Effector memory CD4-positive, alpha-beta T cell (primary cell): Measurements from ENCODE around the gene KHDRBS2.

Source experiments
- DNase-seq, 3 donors: peaks; one replicate each; pipeline ENCODE4 v3.0.0-alpha.2; 2020
- H3K27ac ChIP-seq: 2 replicates; pipeline ENCODE4 v1.7.0; 2013; ENCODE audit warnings: mild to moderate bottlenecking, low read length, moderate library complexity; ENCODE audit not compliant: insufficient read depth, poor library complexity, severe bottlenecking
- H3K27me3 ChIP-seq: replicated peaks from 2 replicates; pipeline ENCODE4 v1.7.0; 2013; ENCODE audit warnings: mild to moderate bottlenecking, low read length; ENCODE audit not compliant: insufficient read depth, control insufficient read depth, poor library complexity, severe bottlenecking
- H3K36me3 ChIP-seq: 2 replicates; pipeline ENCODE4 v1.7.0; 2013; ENCODE audit warnings: mild to moderate bottlenecking, low read length, moderate library complexity; ENCODE audit not compliant: control insufficient read depth, insufficient read depth
- H3K4me1 ChIP-seq: 2 replicates; pipeline ENCODE4 v1.7.0; 2013; ENCODE audit warnings: low read length, mild to moderate bottlenecking; ENCODE audit not compliant: control insufficient read depth, insufficient read depth, poor library complexity, severe bottlenecking
- H3K4me3 ChIP-seq: 2 replicates; pipeline ENCODE4 v1.7.0; 2013; ENCODE audit warnings: low read length, low read depth, mild to moderate bottlenecking; ENCODE audit not compliant: insufficient read depth, poor library complexity, severe bottlenecking
- H3K9me3 ChIP-seq: 2 replicates; pipeline ENCODE4 v1.7.0; 2013; ENCODE audit warnings: mild to moderate bottlenecking, low read length, moderate library complexity; ENCODE audit not compliant: control insufficient read depth

The KHDRBS2 gene

DNA sequence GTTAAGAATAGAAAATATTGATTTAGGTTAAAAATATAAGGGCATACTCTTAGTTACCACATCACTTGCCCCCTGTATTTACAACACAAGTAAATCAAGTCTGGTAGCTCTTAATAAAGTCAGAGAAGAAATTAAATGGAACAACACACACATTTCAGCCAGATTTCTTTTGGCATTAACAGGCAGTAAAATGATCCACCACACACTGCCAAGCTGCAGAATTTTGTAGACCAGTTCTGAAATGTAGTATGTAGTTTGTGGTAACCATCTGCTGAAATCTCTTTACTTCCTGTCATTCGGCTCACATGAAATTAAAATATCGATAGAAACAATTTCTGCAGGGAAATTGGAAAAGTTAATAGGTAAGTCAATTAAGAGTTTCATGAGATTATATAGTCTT is 326.8 kb downstream of the KHDRBS2 start:
- Histone ChIP-seq H3K27me3 (no peaks in the 10 kb centered on the region), H3K36me3 (no peaks in the 10 kb centered on the region), H3K4me3 (no peak overlapping the region), H3K4me1 (no peaks in the 10 kb centered on the region), H3K9me3 (no peaks in the 10 kb centered on the region), H3K27ac (no peak overlapping the region)
- no peak for DNase-seq

- Histone ChIP-seq H3K27ac (no peak overlapping the region), H3K36me3 (no peaks in the 10 kb centered on the region), H3K9me3 (no peaks in the 10 kb centered on the region), H3K4me1 (no peaks in the 10 kb centered on the region), H3K4me3 (no peak overlapping the region), H3K27me3 (no peaks in the 10 kb centered on the region)
- DNase-seq, result no peak
Observed at GRCh38 chr6:61953851-61954250, 332.2 kb downstream of the KHDRBS2 start.

DNA sequence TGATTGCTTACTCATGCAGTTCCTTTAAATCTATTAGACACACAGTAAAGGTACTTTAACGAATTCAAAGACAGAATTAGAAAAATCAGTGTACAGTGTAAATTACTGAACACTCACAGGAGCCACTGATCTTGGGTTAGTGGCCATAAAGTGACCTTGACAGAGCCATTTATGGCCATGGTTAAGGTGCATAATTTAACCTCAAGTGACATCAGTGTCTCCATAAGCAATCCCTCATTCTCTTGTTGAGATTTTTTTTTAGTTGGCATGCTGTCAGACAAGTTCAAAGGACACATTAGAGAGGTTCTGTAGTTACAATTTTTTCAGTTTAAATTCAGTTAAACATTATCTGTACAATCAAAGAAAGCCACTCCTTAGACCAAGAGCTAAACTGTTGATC is 334.4 kb downstream of the KHDRBS2 start:
- no peak overlapping the region for H3K27ac ChIP-seq
- no peak overlapping the region for H3K4me3 ChIP-seq
- DNase-seq, result no peak

GRCh38 chr6:61950811-61951210 is 335.2 kb downstream of the KHDRBS2 start:
- no peaks in the 10 kb centered on the region for H3K36me3 ChIP-seq
- DNase-seq, result no peak
- H3K9me3 ChIP-seq, result no peaks in the 10 kb centered on the region
- no peaks in the 10 kb centered on the region for H3K4me1 ChIP-seq
- H3K27me3 ChIP-seq, result no peaks in the 10 kb centered on the region
- H3K4me3 ChIP-seq, result no peak overlapping the region
- H3K27ac ChIP-seq, result no peak overlapping the region

More for the DNA sequence above, 334.4 kb downstream of the KHDRBS2 start:
- H3K4me1 ChIP-seq, result no peaks in the 10 kb centered on the region
- no peaks in the 10 kb centered on the region for H3K9me3 ChIP-seq
- H3K36me3 ChIP-seq, result no peaks in the 10 kb centered on the region
- H3K27me3 ChIP-seq, result no peaks in the 10 kb centered on the region

GRCh38 chr6:61949971-61950370 is 336.1 kb downstream of the KHDRBS2 start:
- Histone ChIP-seq H3K36me3 (no peaks in the 10 kb centered on the region), H3K27ac (no peak overlapping the region), H3K27me3 (no peaks in the 10 kb centered on the region), H3K4me1 (no peaks in the 10 kb centered on the region), H3K9me3 (no peaks in the 10 kb centered on the region), H3K4me3 (no peak overlapping the region)
- no peak for DNase-seq

GRCh38 chr6:61949161-61949560 is 336.9 kb downstream of the KHDRBS2 start:
- Histone ChIP-seq H3K27me3 (no peaks in the 10 kb centered on the region), H3K9me3 (no peaks in the 10 kb centered on the region), H3K4me3 (no peak overlapping the region), H3K36me3 (no peaks in the 10 kb centered on the region), H3K4me1 (no peaks in the 10 kb centered on the region), H3K27ac (no peak overlapping the region)
- no peak for DNase-seq

DNA sequence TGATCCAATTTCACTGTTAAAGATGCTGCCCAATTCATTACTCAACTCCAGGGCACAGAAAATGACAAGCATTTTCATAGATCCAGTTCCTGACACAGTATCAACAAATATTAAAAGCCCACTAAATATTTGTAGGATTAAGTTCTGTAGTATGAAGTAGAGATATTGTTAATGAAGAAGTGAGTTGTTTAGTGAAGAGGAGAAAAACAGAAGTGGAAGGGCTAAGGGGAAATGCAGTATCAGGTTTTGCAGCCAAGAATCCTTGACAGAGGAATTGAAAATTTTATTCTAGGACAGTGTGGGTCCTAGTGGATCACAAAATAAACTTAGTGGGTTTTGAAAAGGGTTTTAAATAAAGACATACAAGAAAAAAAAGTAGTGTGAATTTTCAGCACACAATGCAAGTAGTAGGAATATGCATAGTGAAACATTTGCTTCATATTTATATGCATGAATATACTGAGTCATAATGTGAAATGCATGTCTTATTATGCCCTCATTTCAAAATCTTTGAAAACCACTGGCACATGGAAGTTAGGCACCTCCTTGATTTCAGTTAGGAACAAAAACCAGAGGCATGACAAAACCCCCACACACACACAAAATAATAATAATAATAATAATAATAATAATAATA is 338.6 kb downstream of the KHDRBS2 start:
- H3K4me1 ChIP-seq, result no peaks in the 10 kb centered on the region
- no peak for DNase-seq
- no peaks in the 10 kb centered on the region for H3K36me3 ChIP-seq
- no peaks in the 10 kb centered on the region for H3K9me3 ChIP-seq
- no peak overlapping the region for H3K4me3 ChIP-seq
- H3K27me3 ChIP-seq, result no peaks in the 10 kb centered on the region
- H3K27ac ChIP-seq, result no peak overlapping the region

- no peaks in the 10 kb centered on the region for H3K9me3 ChIP-seq
- no peaks in the 10 kb centered on the region for H3K27me3 ChIP-seq
- no peak overlapping the region for H3K4me3 ChIP-seq
- H3K36me3 ChIP-seq, result no peaks in the 10 kb centered on the region
- no peaks in the 10 kb centered on the region for H3K4me1 ChIP-seq
- DNase-seq, result no peak
- H3K27ac ChIP-seq, result no peak overlapping the region
Observed at GRCh38 chr6:61940919-61941318, 345.1 kb downstream of the KHDRBS2 start.

GRCh38 chr6:61935242-61935846 is 350.7 kb downstream of the KHDRBS2 start:
- Histone ChIP-seq H3K27ac (no peak overlapping the region), H3K4me3 (no peak overlapping the region), H3K4me1 (no peaks in the 10 kb centered on the region), H3K27me3 (no peaks in the 10 kb centered on the region), H3K9me3 (no peaks in the 10 kb centered on the region), H3K36me3 (no peaks in the 10 kb centered on the region)
- DNase-seq, result no peak

DNA sequence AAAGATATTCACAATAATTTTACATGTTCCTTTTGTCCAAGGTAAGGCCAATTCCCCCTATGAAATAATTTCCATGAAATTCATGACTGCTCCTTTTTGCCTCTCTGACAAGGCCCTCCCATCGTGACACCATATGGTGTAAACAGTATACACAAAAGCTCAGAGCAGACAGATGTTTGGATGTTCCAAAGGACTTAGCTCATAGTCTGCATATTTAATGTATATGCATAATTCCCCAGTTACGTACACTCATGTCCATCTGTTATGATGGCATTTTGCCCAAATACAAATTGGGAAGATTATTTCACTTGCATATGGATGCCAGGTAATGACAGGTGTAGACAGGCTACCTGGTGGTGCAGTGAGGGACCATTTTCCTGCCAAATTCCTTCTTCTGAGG is 376.5 kb downstream of the KHDRBS2 start:
- Histone ChIP-seq H3K27me3 (no peaks in the 10 kb centered on the region), H3K4me1 (no peaks in the 10 kb centered on the region), H3K36me3 (no peaks in the 10 kb centered on the region), H3K9me3 (no peaks in the 10 kb centered on the region), H3K4me3 (no peak overlapping the region), H3K27ac (no peak overlapping the region)
- DNase-seq, result no peak
